ENCODE results near the gene ADAT3.
"Not testable (repeated sequence)": the region's sequence is repeated elsewhere in the genome, so short reads cannot be mapped to it uniquely, and the experiment has no call there.

Gene ADAT3

DNA sequence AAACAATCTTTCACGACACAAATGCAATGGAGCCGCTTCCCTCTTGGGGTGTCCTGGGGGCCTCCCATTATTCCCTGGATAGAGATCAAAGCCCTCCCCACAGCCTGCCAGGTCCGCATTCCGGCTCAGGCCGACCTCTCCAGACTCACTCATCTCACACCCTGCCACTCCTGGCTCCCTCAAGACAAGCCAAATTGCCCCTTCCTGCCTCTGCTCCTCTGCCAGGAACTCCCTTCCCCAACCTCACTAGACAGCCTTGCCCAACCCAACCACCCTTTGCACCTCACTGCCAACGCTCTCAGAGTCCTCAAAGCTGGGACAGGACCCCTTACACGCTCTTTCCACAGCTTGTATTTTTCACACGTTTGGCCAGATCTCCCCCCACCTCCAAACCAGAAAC lies 21.4 kb upstream of the ADAT3 start:
- H3K4me3 ChIP-seq (ENCODE audit: insufficient read depth, low read depth, low read length), result peak overlapping the region; percentile 87
- no peaks in the 10 kb centered on the region for H3K36me3 ChIP-seq (ENCODE audit: control insufficient read depth, insufficient read depth, low read length)
- H3K27me3 ChIP-seq (ENCODE audit: control insufficient read depth, insufficient read depth, low read length, poor library complexity, severe bottlenecking), result no peaks in the 10 kb centered on the region
- H3K27ac ChIP-seq (ENCODE audit: insufficient read depth, low read depth, low read length, poor library complexity, severe bottlenecking), result no peak overlapping the region
- peaks cover 42% of the 10 kb centered on the region for H3K4me1 ChIP-seq (ENCODE audit: control insufficient read depth, insufficient read depth, low read length)
- no peaks in the 10 kb centered on the region for H3K9me3 ChIP-seq (ENCODE audit: control insufficient read depth, low read length)
- 83 to 85% methylated on average over 8 of the region's 8 CpGs for WGBS, 2 experiments

GRCh38 chr19:1884291-1884718 lies 20.9 kb upstream of the ADAT3 start:
- peak overlapping the region; percentile 87 for H3K4me3 ChIP-seq (ENCODE audit: insufficient read depth, low read depth, low read length)
- no peaks in the 10 kb centered on the region for H3K27me3 ChIP-seq (ENCODE audit: control insufficient read depth, insufficient read depth, low read length, poor library complexity, severe bottlenecking)
- H3K4me1 ChIP-seq (ENCODE audit: control insufficient read depth, insufficient read depth, low read length), result peaks cover 42% of the 10 kb centered on the region
- H3K9me3 ChIP-seq (ENCODE audit: control insufficient read depth, low read length), result no peaks in the 10 kb centered on the region
- H3K36me3 ChIP-seq (ENCODE audit: control insufficient read depth, insufficient read depth, low read length), result no peaks in the 10 kb centered on the region
- 31 to 34% methylated on average over 11 of the region's 11 CpGs for WGBS, 2 experiments
- no peak overlapping the region for H3K27ac ChIP-seq (ENCODE audit: insufficient read depth, low read depth, low read length, poor library complexity, severe bottlenecking)

- no peaks in the 10 kb centered on the region for H3K27me3 ChIP-seq (ENCODE audit: control insufficient read depth, insufficient read depth, low read length, poor library complexity, severe bottlenecking)
- H3K36me3 ChIP-seq (ENCODE audit: control insufficient read depth, insufficient read depth, low read length), result no peaks in the 10 kb centered on the region
- H3K4me1 ChIP-seq (ENCODE audit: control insufficient read depth, insufficient read depth, low read length), result peaks cover 42% of the 10 kb centered on the region
- H3K9me3 ChIP-seq (ENCODE audit: control insufficient read depth, low read length), result no peaks in the 10 kb centered on the region
- WGBS, 2 experiments, result 1% methylated on average over 56 of the region's 56 CpGs
- peak overlapping the region; percentile 87 for H3K4me3 ChIP-seq (ENCODE audit: insufficient read depth, low read depth, low read length)
- no peak overlapping the region for H3K27ac ChIP-seq (ENCODE audit: insufficient read depth, low read depth, low read length, poor library complexity, severe bottlenecking)
These were observed 20.4 kb upstream of the ADAT3 start for GRCh38 chr19:1884719-1885334.

GRCh38 chr19:1885398-1886119 lies 19.6 kb upstream of the ADAT3 start, which contains the start of gene ABHD17A:
Gene ABHD17A (minus strand): TSS chr19:1885496. CDS start chr19:1881566, 3,930 bp downstream.
- 22 to 23% methylated on average over 46 of the region's 46 CpGs for WGBS, 2 experiments
- not testable (repeated sequence) for H3K27ac ChIP-seq (ENCODE audit: insufficient read depth, low read depth, low read length, poor library complexity, severe bottlenecking); H3K9me3 ChIP-seq (ENCODE audit: control insufficient read depth, low read length); H3K36me3 ChIP-seq (ENCODE audit: control insufficient read depth, insufficient read depth, low read length); H3K27me3 ChIP-seq (ENCODE audit: control insufficient read depth, insufficient read depth, low read length, poor library complexity, severe bottlenecking)
- Histone ChIP-seq H3K4me3 (ENCODE audit: insufficient read depth, low read depth, low read length) (peak within 1 kb of the TSS; percentile 87), H3K4me1 (ENCODE audit: control insufficient read depth, insufficient read depth, low read length) (peaks cover 42% of the 10 kb centered on the region)

- not testable (repeated sequence) for H3K27me3 ChIP-seq (ENCODE audit: control insufficient read depth, insufficient read depth, low read length, poor library complexity, severe bottlenecking); H3K9me3 ChIP-seq (ENCODE audit: control insufficient read depth, low read length); H3K36me3 ChIP-seq (ENCODE audit: control insufficient read depth, insufficient read depth, low read length); H3K27ac ChIP-seq (ENCODE audit: insufficient read depth, low read depth, low read length, poor library complexity, severe bottlenecking); H3K4me3 ChIP-seq (ENCODE audit: insufficient read depth, low read depth, low read length)
- peaks cover 42% of the 10 kb centered on the region for H3K4me1 ChIP-seq (ENCODE audit: control insufficient read depth, insufficient read depth, low read length)
- 95 to 98% methylated on average over 15 of the region's 15 CpGs for WGBS, 2 experiments
These were observed 18.8 kb upstream of the ADAT3 start for GRCh38 chr19:1886360-1886759.

DNA sequence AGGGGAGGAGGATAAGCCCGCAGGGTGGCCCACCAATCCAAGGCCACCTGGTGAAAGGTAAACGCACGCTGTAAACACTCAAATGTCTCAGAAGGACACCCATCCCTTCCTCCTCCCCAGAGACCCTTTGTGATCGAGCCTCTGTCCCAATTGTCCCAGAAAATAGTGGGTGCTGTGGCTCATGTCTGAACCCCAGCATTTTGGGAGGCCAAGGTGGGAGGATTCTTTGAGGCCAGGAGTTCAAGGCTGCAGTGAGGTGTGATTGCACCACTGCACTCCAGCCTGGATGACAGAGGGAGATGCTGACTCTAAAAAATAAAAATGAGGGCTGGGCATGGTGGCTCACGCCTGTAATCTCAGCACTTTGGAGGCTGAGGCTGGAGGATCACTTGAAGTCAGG lies 16.8 kb upstream of the ADAT3 start:
- no peaks in the 10 kb centered on the region for H3K9me3 ChIP-seq (ENCODE audit: control insufficient read depth, low read length)
- no peak overlapping the region for H3K4me3 ChIP-seq (ENCODE audit: insufficient read depth, low read depth, low read length)
- no peaks in the 10 kb centered on the region for H3K36me3 ChIP-seq (ENCODE audit: control insufficient read depth, insufficient read depth, low read length)
- H3K27me3 ChIP-seq (ENCODE audit: control insufficient read depth, insufficient read depth, low read length, poor library complexity, severe bottlenecking), result no peaks in the 10 kb centered on the region
- peaks cover 26% of the 10 kb centered on the region for H3K4me1 ChIP-seq (ENCODE audit: control insufficient read depth, insufficient read depth, low read length)
- 83 to 85% methylated on average over 5 of the region's 5 CpGs for WGBS, 2 experiments
- no peak overlapping the region for H3K27ac ChIP-seq (ENCODE audit: insufficient read depth, low read depth, low read length, poor library complexity, severe bottlenecking)

- H3K4me1 ChIP-seq (ENCODE audit: control insufficient read depth, insufficient read depth, low read length), result peaks cover 15% of the 10 kb centered on the region
- no peak overlapping the region for H3K4me3 ChIP-seq (ENCODE audit: insufficient read depth, low read depth, low read length)
- H3K27me3 ChIP-seq (ENCODE audit: control insufficient read depth, insufficient read depth, low read length, poor library complexity, severe bottlenecking), result no peaks in the 10 kb centered on the region
- no peaks in the 10 kb centered on the region for H3K9me3 ChIP-seq (ENCODE audit: control insufficient read depth, low read length)
- no peak overlapping the region for H3K27ac ChIP-seq (ENCODE audit: insufficient read depth, low read depth, low read length, poor library complexity, severe bottlenecking)
- no CpG with 5 or more reads among the region's 1 CpG for WGBS, 2 experiments
- no peaks in the 10 kb centered on the region for H3K36me3 ChIP-seq (ENCODE audit: control insufficient read depth, insufficient read depth, low read length)
These were observed 15.3 kb upstream of the ADAT3 start for GRCh38 chr19:1889907-1890306.

GRCh38 chr19:1893791-1894190 lies 11.4 kb upstream of the ADAT3 start:
- WGBS, 2 experiments, result 58 to 61% methylated on average over 14 to 15 of the region's 17 CpGs
- Histone ChIP-seq H3K4me1 (ENCODE audit: control insufficient read depth, insufficient read depth, low read length) (peaks cover 2% of the 10 kb centered on the region), H3K9me3 (ENCODE audit: control insufficient read depth, low read length) (no peaks in the 10 kb centered on the region), H3K36me3 (ENCODE audit: control insufficient read depth, insufficient read depth, low read length) (no peaks in the 10 kb centered on the region), H3K4me3 (ENCODE audit: insufficient read depth, low read depth, low read length) (no peak overlapping the region), H3K27ac (ENCODE audit: insufficient read depth, low read depth, low read length, poor library complexity, severe bottlenecking) (no peak overlapping the region), H3K27me3 (ENCODE audit: control insufficient read depth, insufficient read depth, low read length, poor library complexity, severe bottlenecking) (no peaks in the 10 kb centered on the region)

DNA sequence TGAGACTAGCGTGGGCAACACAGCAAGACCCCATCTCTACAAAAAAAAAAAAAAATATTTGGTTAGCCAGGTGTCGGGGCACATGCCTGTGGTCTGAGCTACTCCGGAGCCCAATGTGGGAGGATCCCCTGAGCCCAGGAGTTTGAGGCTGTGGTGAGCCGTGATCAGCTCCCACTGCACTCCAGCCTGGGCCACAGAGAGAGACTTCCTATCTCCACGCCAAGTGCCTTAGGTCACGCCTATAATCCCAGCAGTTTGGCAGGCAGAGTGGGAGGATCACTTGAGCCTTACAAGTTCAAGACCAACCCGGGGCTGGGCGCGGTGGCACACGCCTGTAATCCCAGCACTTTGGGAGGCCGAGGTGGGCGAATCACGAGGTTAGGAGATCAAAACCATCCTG lies 8.7 kb upstream of the ADAT3 start:
- Histone ChIP-seq H3K9me3 (ENCODE audit: control insufficient read depth, low read length) (no peaks in the 10 kb centered on the region), H3K36me3 (ENCODE audit: control insufficient read depth, insufficient read depth, low read length) (no peaks in the 10 kb centered on the region), H3K27ac (ENCODE audit: insufficient read depth, low read depth, low read length, poor library complexity, severe bottlenecking) (no peak overlapping the region), H3K4me1 (ENCODE audit: control insufficient read depth, insufficient read depth, low read length) (peaks cover 2% of the 10 kb centered on the region), H3K4me3 (ENCODE audit: insufficient read depth, low read depth, low read length) (no peak overlapping the region), H3K27me3 (ENCODE audit: control insufficient read depth, insufficient read depth, low read length, poor library complexity, severe bottlenecking) (no peaks in the 10 kb centered on the region)
- WGBS, 2 experiments, result 90 to 91% methylated on average over 13 of the region's 13 CpGs

GRCh38 chr19:1901940-1902404 lies 3.2 kb upstream of the ADAT3 start:
- 94% methylated on average over 16 of the region's 16 CpGs for WGBS, 2 experiments
- Histone ChIP-seq H3K36me3 (ENCODE audit: control insufficient read depth, insufficient read depth, low read length) (no peaks in the 10 kb centered on the region), H3K4me1 (ENCODE audit: control insufficient read depth, insufficient read depth, low read length) (peaks cover 8% of the 10 kb centered on the region), H3K9me3 (ENCODE audit: control insufficient read depth, low read length) (no peaks in the 10 kb centered on the region), H3K4me3 (ENCODE audit: insufficient read depth, low read depth, low read length) (no peak overlapping the region), H3K27ac (ENCODE audit: insufficient read depth, low read depth, low read length, poor library complexity, severe bottlenecking) (no peak overlapping the region), H3K27me3 (ENCODE audit: control insufficient read depth, insufficient read depth, low read length, poor library complexity, severe bottlenecking) (no peaks in the 10 kb centered on the region)

All from ectodermal cell (in vitro differentiated cells).